T-helper 17 cell (primary cell): ENCODE data around the gene DAPL1. TPM values are rescaled to one million over a fixed set of nuclear protein-coding genes. Genes with fewer than 3 reads are reported as not detected.

Experiments used
- ATAC-seq: fragments of 150-1000 bp; cut with Tn5 transposase; 2 replicates; pipeline ENCODE4 v1.10.0; 2021; ENCODE audit warnings: mild to moderate bottlenecking, moderate library complexity
- DNase-seq, 3 donors: peaks; one replicate each; pipeline versions ENCODE4 v3.0.0 to v3.0.0-alpha.2; 2020 to 2021
- H3K9me3 ChIP-seq: one replicate; pipeline ENCODE4 v1.7.0; 2013; ENCODE audit warnings: low read length, mild to moderate bottlenecking; ENCODE audit not compliant: control insufficient read depth, poor library complexity, severe bottlenecking
- H3K27ac Mint-ChIP-seq: one replicate; pipeline ENCODE4 v1.8.0; 2022; ENCODE audit warnings: mild to moderate bottlenecking, moderate library complexity, mixed read lengths
- H3K27me3 Mint-ChIP-seq: one replicate; pipeline ENCODE4 v1.8.0; 2022; ENCODE audit warnings: mixed read lengths
- H3K36me3 Mint-ChIP-seq: one replicate; pipeline ENCODE4 v1.8.0; 2022; ENCODE audit warnings: low read depth, mixed read lengths
- H3K4me1 Mint-ChIP-seq: one replicate; pipeline ENCODE4 v1.8.0; 2022; ENCODE audit warnings: mild to moderate bottlenecking, mixed read lengths
- H3K4me3 Mint-ChIP-seq: one replicate; pipeline ENCODE4 v1.8.0; 2022; ENCODE audit warnings: mild to moderate bottlenecking, moderate library complexity, mixed read lengths
- total RNA-seq, 4 donors: library from RNA in 2 of 4; stranded (reverse) in 2 of 4; gene quantifications; one replicate each; pipeline ENCODE4 v1.2.3 and lab custom pipeline; 2022 to 2026

DAPL1 gene
- total RNA-seq, 2 donors from 2014 or later, result not detected

DNA sequence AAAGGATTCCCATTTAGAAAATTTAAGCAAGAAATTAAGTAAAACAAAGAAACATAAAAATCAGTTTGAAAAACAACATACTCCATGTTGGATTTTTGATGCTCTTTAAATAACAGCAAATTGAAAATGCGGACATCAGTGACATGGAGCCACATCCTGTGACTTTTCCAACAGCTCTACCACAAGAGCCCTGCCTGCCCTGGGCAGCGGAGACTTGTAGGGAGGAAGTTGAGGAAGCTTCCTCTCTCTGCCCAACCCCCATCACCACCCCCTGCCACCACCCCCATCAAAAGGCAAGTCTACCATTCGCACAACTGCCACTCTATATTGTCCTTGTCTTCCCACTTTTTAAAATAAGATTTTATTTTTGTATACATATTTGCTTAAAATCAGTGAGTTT lies 32.8 kb upstream of the DAPL1 start:
- H3K27me3 Mint-ChIP-seq, result peaks cover 24% of the 10 kb centered on the region
- no peaks in the 10 kb centered on the region for H3K9me3 ChIP-seq
- H3K36me3 Mint-ChIP-seq, result no peaks in the 10 kb centered on the region
- no peak overlapping the region for H3K27ac Mint-ChIP-seq
- no peaks in the 10 kb centered on the region for H3K4me1 Mint-ChIP-seq
- DNase-seq (no peak), ATAC-seq (no peak)
- no peak overlapping the region for H3K4me3 Mint-ChIP-seq

DNA sequence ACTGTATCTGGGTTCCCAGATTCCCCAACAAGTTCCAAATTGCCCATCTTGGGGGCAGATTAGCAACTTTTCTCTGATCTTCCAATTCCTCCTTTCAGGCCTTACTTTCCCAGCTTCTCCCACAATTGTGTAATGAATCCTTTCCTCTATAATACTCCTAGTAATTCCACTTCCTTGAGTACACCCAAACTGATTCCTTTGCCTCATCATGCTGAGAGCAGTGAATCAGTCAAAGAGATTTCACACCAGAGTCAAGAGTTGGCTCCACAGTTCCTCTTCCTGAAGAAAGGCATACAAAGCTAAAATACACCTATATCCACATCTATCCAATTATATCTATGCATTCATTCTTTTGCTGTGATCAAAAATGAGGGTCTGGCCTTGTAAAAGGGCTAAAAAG lies 28.6 kb upstream of the DAPL1 start:
- no peak overlapping the region for H3K27ac Mint-ChIP-seq
- DNase-seq (no peak), ATAC-seq (no peak)
- peaks cover 16% of the 10 kb centered on the region for H3K27me3 Mint-ChIP-seq
- no peak overlapping the region for H3K4me3 Mint-ChIP-seq
- no peaks in the 10 kb centered on the region for H3K9me3 ChIP-seq
- H3K36me3 Mint-ChIP-seq, result peaks cover 2% of the 10 kb centered on the region
- H3K4me1 Mint-ChIP-seq, result no peaks in the 10 kb centered on the region

DNA sequence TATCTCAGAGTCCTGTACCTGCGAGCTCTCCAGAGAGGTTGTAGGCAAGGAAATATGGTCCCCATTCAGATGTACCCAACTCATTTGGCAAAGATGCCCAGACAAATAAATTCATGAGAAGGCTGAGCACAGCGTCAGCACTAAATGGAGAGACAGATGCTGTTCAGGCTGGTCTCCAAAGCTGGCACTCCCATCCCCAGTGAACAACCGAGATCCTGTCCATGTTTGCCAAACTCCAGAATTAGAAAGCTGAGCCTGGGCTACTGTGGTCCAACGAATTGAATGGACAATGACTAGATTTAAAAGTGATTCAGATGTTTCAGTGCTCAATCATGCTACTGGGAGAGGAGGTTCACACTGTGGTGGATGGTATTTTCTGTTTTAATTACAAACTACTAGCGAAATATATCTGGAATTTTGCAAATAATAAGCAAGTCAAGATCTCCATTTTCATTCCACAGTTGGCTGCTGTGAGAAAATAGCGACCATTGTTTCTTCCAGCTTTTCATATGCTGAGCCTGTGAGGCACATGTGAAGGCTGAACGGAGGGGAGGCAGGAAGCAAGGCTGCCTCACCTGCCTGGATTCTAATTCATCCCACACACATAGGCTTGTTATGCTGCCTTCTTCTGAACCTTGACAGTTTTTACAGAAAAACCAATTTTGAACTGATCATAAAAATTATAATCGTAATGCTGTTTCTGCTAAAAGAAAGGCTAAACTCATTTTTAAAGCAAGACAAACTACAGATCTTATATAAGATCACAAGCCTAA lies 22.6 kb upstream of the DAPL1 start:
- peaks cover 12% of the 10 kb centered on the region for H3K27me3 Mint-ChIP-seq
- H3K4me3 Mint-ChIP-seq, result no peak overlapping the region
- peaks cover 2% of the 10 kb centered on the region for H3K36me3 Mint-ChIP-seq

DNA sequence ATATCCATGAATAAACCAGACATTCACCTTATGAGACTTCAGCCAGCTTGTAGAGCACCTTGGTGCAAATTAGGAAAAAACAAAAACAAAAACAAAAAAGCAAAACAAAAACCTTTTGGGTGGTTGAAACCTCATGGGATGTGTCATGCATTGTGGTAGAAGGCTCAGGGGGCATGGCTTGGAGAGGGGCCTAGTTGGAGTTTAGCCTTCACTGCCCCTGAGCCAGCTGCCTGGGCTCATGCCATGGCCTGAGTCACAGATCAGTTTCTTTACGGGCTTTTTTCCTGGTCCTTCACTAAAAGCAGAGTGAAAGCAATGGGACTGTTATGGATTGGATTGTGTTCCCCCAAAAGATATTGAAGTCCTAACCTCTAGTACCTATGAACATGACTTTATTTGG lies 22.0 kb upstream of the DAPL1 start:
- no peak for DNase-seq
- no peak for ATAC-seq
- no peaks in the 10 kb centered on the region for H3K4me1 Mint-ChIP-seq
- H3K36me3 Mint-ChIP-seq, result peaks cover 2% of the 10 kb centered on the region
- no peak overlapping the region for H3K4me3 Mint-ChIP-seq
- H3K27me3 Mint-ChIP-seq, result peaks cover 11% of the 10 kb centered on the region
- no peak overlapping the region for H3K27ac Mint-ChIP-seq
- no peaks in the 10 kb centered on the region for H3K9me3 ChIP-seq

More for the DNA sequence above, 22.6 kb upstream of the DAPL1 start:
- no peaks in the 10 kb centered on the region for H3K9me3 ChIP-seq
- Mint-ChIP-seq H3K4me1 (no peaks in the 10 kb centered on the region), H3K27ac (no peak overlapping the region)
- ATAC-seq (no peak), DNase-seq (no peak)

DNA sequence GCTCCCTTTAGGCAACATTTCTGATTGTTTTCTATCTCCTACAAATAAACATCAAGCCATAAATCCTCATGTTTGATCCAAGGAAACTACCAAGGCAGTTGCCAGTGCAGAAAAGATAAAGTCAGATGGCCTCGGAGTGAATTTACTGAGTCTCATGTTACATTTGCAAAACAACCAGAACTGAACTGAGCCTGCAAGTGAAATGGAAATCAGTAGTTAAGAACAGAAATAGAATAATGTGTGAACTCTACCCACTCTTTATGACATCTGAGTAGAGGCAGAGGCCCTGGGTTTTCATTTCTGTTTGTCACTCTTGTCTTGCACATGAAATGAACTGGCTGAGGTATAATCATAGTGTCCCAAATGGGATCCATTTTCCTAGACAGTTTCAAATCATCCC lies 20.4 kb upstream of the DAPL1 start:
- Mint-ChIP-seq H3K27ac (no peak overlapping the region), H3K4me1 (no peaks in the 10 kb centered on the region), H3K4me3 (no peak overlapping the region), H3K36me3 (no peaks in the 10 kb centered on the region), H3K27me3 (peaks cover 5% of the 10 kb centered on the region)
- no peak for DNase-seq
- ATAC-seq, result no peak
- H3K9me3 ChIP-seq, result no peaks in the 10 kb centered on the region

DNA sequence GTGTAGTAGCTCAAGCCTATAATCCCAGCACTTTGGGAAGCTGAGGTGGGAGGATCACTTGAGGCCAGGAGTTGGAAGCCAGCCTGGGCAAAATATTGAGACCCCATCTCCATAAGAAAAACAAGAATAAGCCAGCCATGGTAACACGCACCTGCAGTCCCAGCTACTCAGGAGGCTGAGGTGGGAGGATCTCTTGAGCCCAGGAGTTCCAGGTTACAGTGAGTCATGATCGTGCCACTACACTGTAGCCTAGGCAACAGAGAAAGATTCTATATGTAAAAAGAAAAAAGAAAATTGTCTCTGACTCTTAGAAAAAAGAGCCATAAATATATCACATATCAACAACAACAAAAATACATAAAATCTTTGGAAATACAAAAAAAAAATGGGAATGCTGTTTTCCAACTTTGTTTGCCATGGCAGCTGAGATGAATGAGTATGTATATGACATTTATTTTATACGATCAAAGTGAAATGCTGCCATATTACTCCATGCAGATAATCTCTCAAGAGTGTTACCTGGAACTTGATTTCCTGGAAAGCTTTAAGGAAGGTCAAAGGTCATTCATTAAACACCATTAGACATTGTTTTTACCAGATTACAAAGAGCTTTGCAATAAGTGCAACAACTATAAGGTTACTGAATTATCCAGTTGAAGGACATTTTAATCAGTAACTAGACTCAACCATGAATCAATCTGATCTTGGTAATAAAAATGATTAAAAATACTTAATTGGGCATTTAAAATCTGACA lies 19.7 kb upstream of the DAPL1 start:
- Mint-ChIP-seq H3K36me3 (no peaks in the 10 kb centered on the region), H3K27ac (no peak overlapping the region), H3K4me1 (no peaks in the 10 kb centered on the region), H3K27me3 (no peaks in the 10 kb centered on the region), H3K4me3 (no peak overlapping the region)
- ATAC-seq (no peak), DNase-seq (no peak)
- no peaks in the 10 kb centered on the region for H3K9me3 ChIP-seq

DNA sequence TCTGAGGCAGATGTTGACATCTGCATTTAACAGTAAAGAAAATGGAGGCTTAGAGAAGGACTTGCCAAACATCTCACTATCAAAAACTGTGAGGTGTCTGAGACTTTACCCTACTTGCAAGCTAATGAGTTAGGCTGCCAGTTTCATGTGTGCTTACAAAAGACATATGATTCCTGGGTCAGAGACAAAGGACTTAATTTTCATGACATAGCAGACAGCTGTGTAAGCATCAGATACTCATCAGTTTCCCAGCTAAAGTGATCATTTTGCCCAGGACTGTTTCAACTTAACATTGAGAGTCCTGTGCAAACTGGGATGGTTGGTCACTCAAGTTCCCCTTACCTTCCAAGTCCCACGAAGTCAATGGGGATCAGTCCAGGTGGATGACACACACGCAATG lies 18.9 kb upstream of the DAPL1 start:
- ATAC-seq (no peak), DNase-seq (no peak)
- H3K4me3 Mint-ChIP-seq, result no peak overlapping the region
- H3K27ac Mint-ChIP-seq, result no peak overlapping the region
- H3K9me3 ChIP-seq, result no peaks in the 10 kb centered on the region
- no peaks in the 10 kb centered on the region for H3K27me3 Mint-ChIP-seq
- no peaks in the 10 kb centered on the region for H3K36me3 Mint-ChIP-seq
- no peaks in the 10 kb centered on the region for H3K4me1 Mint-ChIP-seq

DNA sequence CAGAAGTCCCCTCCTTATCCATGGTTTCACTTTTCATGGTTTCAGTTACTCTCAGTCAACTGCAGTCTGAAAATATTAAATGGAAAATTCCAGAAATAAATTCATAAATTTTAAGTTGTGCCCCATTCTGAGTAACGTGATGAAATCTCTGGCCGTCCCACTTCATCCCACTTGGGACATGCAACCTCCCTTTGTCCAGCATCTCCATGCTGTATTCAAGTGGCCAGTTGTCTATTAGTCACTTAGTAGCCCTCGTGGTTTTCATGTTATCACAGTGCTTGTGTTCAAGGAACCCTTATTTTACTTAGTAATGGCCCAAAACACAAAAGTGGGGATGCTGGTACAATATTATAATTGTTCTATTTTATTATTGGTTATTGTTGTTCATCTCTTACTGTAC lies 18.0 kb upstream of the DAPL1 start:
- Mint-ChIP-seq H3K27ac (no peak overlapping the region), H3K4me3 (no peak overlapping the region), H3K36me3 (no peaks in the 10 kb centered on the region), H3K27me3 (no peaks in the 10 kb centered on the region), H3K4me1 (no peaks in the 10 kb centered on the region)
- H3K9me3 ChIP-seq, result no peaks in the 10 kb centered on the region
- ATAC-seq, result no peak
- no peak for DNase-seq

DNA sequence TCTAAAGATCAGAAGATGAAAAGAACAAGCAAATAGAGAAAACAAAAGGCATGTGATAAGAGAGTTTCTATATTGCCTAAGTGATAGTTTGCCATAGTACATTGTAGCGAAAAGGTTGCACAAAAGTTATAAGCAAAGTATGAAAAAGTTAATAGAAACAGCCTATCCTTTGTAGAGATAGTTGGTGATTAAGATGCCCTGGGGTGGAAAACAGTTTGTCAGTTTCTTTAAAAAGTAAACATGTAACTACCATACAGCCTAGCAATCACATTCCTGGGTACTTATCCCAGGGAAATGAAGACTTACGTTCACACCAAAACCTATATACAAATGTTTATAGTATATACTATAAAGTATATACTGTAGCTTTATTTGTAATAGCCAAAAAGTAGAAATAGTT lies 16.9 kb upstream of the DAPL1 start:
- H3K36me3 Mint-ChIP-seq, result no peaks in the 10 kb centered on the region
- H3K4me1 Mint-ChIP-seq, result no peaks in the 10 kb centered on the region
- no peak overlapping the region for H3K27ac Mint-ChIP-seq
- H3K27me3 Mint-ChIP-seq, result peaks cover 7% of the 10 kb centered on the region
- H3K4me3 Mint-ChIP-seq, result no peak overlapping the region
- DNase-seq (no peak), ATAC-seq (no peak)
- H3K9me3 ChIP-seq, result no peaks in the 10 kb centered on the region

DNA sequence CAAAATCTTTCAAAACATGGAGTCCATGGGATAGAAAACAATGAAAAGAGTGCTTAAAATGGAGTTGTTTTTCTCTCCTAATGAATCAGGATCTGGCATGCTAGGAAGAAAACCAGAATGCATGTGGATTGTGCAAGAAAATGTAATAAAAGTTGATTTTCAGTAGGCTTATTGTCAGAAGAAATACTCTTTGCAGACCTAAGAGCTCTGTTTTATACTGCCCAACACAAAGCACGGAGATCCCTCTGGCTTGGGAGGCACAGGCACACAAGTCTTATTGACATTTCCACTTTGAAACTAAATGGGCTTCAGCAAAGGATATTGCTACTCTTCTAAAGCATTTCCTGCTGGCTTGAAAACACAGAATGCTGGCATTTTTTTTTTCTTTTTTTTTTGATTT lies 15.5 kb upstream of the DAPL1 start:
- Mint-ChIP-seq H3K27ac (no peak overlapping the region), H3K4me1 (no peaks in the 10 kb centered on the region), H3K36me3 (no peaks in the 10 kb centered on the region), H3K27me3 (peaks cover 16% of the 10 kb centered on the region), H3K4me3 (no peak overlapping the region)
- ATAC-seq (no peak), DNase-seq (no peak)
- no peaks in the 10 kb centered on the region for H3K9me3 ChIP-seq

DNA sequence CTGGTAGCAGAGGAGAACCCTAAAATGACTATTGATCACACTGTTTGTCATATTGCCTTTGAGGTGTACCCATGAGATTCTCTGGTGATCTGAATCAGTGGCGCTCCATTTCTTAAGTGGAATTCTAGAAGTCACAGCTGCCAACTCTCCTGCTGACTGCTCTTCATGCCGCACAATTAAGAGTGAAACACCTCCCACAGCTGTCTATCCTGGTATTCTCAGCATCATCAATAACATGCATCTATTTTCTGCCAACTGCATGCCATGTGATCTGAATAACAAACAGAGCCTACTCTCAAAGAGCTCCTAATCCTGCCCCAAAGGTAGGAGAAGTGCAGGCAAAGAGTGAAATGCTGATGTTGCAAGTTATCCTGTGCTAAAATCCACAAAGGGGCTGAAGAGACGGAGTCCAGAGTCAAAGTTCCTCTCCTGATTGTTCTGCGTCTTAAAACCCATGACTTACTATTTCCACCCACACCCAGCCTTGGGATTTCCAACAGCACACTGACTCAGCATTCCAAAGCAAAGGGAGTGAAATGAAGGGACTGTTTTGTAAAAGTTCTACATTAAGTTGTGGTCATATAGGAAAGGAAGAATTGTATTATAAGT lies 13.7 kb upstream of the DAPL1 start:
- no peaks in the 10 kb centered on the region for H3K9me3 ChIP-seq
- Mint-ChIP-seq H3K27ac (no peak overlapping the region), H3K4me1 (peaks cover 2% of the 10 kb centered on the region), H3K36me3 (no peaks in the 10 kb centered on the region), H3K4me3 (no peak overlapping the region), H3K27me3 (peaks cover 16% of the 10 kb centered on the region)
- ATAC-seq (no peak), DNase-seq (no peak)

DNA sequence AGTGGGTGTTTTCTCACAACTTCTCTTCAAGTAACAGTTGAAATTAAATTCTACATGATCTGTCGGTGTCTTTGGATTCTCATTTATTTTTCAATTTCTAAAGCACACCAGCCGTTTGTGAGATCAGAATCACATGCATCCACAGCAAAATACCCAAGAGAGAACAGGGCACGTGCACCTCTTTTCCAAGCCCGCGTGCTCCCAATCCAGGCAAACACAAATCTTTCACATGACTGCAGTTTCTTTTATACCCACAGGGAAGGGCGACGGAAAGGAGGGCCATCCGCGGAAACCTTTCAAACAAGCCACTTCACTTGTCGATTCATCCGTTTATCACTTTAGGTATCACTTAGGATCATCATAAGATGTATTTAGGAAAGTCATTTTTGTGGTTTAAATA lies 13.0 kb upstream of the DAPL1 start:
- no peaks in the 10 kb centered on the region for H3K9me3 ChIP-seq
- Mint-ChIP-seq H3K4me3 (no peak overlapping the region), H3K36me3 (no peaks in the 10 kb centered on the region), H3K27me3 (peaks cover 16% of the 10 kb centered on the region), H3K4me1 (peaks cover 2% of the 10 kb centered on the region), H3K27ac (no peak overlapping the region)
- DNase-seq (no peak), ATAC-seq (no peak)

DNA sequence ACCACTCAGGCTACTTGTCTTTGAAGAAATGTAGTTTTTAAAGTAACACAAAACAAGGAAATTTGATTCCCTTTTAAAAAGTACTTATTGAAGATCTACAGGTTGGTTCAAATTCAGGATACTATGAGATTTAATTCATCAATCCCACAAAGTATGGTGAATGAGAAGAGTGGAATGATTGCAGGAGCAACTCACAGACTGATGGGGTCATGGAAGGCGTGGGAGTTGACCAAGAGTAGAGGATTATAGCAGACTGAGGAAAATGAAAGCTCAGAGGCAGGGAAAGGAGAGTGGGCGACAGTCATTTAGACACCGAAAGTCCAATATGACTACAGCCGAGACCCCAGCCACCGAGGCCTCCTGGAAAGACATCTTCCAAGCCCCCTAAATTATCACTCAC lies 12.5 kb upstream of the DAPL1 start:
- ATAC-seq (no peak), DNase-seq (no peak)
- no peak overlapping the region for H3K27ac Mint-ChIP-seq
- no peak overlapping the region for H3K4me3 Mint-ChIP-seq
- peaks cover 20% of the 10 kb centered on the region for H3K27me3 Mint-ChIP-seq
- no peaks in the 10 kb centered on the region for H3K9me3 ChIP-seq
- H3K4me1 Mint-ChIP-seq, result peaks cover 2% of the 10 kb centered on the region
- no peaks in the 10 kb centered on the region for H3K36me3 Mint-ChIP-seq
